Eye (tissue), 1 donor: ENCODE data around the gene PFDN1.

Experiments
- DNase-seq: peaks from one replicate; pipeline ENCODE4 v3.0.0-alpha.2; 2015

Gene PFDN1

DNA sequence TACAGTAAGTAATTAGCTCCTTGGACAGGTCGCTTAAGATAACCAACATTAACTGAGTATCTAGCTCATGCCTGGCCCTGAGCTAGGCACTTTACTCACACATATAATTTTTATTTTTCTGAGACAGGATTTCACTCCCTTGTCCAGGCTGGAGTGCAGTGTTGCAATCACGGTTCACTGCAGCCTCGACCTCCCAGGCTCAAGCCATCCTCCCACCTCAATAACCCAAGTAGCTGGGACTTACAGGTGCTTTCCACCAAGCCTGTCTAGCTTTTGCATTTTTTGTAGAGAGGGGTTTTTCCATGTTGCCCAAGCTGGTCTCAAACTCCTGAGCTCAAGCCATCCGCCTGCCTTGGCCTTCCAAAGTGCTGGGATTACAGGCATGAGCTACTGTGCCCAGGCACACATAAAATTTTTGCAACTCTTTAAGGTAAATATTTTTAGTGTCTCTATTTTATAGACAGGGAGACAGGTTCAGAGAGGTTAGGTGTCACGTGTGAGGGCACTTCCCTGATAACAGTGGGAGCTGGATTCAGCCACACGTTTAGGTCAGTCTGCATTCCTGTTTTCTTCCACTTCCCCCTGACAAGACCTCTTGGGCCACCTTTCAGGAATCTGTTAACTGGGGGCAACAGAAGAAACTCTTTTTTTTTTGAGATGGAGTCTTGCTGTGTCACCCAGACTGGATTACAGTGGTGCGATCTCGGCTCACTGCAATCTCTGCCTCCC lies 25.3 kb upstream of the PFDN1 start:
- no peak for DNase-seq

DNA sequence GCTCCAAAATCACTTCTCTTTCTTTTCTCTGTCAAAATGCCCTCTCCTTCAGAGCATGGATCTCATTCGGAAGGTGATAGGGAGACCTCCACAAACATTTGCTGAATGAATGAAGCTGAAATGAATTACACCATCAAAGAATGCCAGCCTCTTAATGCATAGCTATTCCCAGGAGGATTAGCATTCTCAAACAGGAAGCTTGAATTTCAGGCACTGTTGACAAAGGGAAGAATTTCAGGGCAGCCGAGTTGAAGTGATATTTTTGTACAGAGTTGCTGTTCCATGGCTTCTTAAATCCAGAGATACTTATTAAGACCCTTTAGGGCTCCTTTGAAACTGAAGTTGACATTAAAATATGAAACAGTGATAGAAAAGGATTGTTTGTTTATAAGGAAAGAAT lies 24.7 kb upstream of the PFDN1 start:
- DNase-seq, result peak; percentile 64

DNA sequence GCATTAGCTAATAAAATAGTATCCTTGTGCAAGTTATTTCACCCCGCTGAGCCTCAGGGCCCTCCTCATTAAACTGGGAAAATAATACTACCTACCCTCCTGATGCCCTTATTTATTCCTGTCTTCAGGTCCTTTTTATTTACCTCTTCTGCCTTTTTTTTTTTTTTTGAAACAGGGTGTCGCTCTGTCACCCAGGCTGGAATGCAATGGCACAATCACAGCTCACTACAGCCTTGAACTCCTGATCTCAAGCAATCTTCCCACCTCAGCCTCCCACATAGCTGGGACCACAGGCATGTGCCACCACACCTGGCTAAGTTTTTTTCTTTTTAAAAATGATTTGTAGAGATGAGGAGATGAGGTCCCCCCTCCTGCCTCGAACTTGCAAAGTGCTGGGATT lies 22.6 kb upstream of the PFDN1 start:
- no peak for DNase-seq

DNA sequence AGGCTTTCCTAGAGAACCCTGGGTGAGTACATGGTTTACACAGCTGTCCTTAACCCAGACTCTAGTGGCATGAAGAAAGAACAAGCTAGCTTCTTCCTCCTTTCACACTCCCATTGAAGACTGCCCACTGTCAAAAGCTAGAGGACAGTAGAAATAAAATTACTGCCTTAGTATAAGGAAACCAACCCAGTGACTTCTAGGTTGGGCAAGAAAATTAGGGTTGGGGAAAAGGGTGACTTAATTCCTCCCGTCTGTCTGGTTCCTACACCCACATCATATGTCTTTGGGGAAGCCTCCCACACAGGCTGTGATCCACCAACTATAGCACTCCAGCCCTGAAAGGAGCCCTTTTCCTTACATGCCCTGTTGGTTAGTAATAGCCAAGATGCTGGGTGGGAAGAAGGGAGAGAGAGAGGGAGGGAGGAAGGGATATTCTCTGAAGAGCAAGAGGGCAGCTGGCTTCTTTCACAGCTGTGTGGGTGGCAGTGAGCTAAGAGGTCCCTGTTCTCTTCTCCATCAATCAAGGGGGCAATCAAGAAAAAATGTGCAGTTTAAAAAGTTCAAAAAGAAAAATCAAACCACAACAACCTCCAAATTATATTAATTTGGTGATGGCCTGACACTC lies 21.8 kb upstream of the PFDN1 start:
- DNase-seq, result no peak

DNA sequence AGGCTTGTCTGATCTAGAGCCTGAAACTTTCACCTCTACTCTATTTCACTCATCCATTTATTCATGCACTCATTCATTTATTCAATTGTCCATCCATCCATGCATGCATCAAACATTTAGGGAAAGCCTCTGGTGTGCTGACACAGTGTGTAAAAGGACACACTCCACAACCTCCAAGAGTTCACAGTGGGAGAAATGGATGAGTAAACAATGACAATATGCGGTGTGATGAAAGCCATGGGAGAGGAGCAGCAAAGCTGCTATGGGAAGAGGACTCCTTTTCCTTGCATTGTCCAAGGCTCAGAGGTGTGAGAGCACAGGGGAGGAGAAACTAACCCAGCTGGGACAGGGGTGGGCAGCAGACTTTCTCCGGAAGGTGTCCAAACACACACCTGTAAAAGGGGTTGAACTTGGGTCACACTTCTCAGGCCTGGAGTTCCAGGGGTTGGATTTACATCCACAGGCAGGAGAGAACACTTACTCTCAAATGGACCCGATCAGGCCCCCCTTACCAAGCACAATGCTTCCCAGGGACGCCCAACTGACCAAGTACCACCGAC lies 21.2 kb upstream of the PFDN1 start:
- peak; percentile 24 for DNase-seq

DNA sequence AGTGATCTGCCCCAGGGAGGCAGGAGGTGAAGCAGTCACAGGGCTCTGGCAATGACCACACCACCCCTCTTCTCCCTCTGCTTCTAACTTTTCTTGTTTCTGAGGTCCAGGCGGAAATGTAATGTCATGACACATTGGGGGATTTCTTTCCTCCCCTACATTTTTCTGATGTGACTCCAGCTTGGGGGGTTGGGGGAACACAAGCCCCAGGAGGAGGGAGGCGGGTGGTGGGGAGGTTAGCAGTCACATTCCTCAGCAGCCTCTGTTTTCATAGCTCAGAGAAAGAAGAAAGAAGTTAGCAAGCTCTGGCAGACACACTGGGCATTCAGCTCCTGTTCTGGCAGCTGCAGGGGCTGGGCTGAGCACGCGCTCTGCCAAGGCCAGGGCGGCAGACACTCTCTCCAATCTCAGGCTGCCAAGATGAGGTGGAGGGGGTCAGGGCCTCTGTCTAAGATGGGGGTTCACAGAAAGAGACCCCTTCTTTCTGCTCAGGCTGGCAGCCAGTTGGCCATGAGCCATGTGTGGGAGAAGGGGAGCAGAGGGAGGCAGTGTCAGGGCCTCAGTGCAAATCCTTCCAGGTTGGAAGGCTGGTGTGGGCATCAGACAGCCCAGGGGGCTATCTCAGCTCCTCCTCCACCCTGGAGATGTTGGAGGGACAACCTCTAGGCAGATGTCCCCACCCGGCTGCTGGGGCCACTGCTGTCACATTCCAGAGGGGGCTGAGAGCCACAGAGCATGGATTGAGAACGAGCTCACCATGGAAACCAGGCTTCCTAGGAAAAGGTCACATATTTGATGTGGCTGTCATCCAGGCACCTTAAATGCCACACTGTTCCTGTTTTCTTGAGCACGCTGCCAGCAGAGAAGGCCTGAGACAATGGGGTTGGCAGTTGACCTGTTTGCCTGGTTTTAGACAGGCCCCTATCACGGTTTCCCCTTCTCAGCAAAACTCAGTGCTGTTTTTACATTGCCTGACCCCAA lies 20.1 kb upstream of the PFDN1 start:
- DNase-seq, result peak; percentile 65

DNA sequence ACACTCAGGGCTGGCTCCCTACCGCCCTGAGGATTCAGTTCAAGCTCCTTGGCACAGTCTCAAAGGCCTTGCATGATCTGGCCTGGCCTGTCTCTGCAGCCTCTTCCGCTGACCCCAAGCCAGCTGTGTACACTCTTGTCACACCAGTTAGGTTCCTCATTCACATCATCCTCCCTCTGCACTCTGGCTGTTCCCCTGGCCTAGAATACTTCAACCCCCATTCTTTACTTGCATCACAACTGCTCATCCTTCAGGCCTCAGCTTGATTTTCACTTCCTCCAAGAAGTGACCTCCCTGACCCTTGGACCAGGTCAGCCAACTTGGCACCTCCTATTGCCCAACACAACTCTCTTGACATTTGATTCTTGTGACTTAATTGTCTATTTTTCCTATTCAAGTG lies 18.9 kb upstream of the PFDN1 start:
- DNase-seq, result no peak

DNA sequence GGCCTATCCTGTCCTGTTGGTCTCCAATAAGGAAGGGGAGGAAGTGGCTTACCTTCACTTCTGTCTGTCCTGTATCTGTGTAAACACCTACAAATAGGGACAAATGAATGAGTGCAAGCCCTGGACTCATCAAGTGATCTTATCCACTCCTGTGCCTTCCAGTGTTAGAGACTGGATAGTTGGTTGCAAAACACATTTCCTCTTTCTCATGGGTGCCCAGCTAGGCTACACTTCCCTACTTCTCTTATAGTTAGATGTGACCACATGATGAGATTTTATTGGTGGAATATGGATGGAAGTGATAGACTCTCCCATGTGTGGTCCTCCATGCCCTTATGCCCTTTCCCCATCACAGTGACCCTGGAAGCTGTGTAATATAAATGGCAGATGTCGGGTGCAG lies 16.9 kb upstream of the PFDN1 start:
- DNase-seq, result no peak

DNA sequence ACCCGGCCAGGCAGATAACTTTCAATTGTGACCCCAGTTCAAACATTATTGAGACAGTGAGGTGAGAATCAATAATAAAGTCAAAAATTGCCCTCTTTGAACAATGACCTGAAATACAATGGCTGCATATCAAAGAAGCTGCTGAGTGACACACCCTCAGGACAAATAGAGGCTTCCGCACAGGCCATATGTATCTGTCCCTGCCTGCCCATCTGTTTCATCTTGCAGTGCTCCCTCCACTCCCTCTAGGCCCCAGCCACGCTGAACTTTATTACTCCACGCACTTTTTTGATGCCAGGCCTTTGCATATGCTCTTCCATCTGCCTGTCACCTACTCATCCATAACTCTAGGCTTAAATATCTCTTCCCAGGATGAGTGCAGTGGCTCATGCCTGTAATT lies 15.9 kb upstream of the PFDN1 start:
- DNase-seq, result no peak

DNA sequence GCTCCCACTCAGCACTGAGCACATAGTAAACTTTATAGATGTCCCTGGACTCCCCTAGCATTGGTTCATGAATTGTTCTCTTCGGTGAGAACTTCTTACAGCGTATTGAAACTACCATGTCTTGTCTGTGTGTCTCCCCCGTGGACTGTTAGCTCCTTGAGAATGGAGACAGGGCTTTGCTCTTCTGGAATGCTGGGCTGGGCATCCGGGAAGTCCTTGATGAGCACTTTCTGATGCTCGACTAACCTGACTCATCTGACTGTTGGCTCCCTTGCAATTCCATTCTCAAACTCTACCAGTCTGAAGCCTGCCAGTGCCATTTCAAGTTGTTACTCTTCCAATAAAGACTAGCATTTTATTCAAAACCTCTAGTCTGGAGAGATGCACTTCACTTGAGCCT lies 15.0 kb upstream of the PFDN1 start:
- no peak for DNase-seq

DNA sequence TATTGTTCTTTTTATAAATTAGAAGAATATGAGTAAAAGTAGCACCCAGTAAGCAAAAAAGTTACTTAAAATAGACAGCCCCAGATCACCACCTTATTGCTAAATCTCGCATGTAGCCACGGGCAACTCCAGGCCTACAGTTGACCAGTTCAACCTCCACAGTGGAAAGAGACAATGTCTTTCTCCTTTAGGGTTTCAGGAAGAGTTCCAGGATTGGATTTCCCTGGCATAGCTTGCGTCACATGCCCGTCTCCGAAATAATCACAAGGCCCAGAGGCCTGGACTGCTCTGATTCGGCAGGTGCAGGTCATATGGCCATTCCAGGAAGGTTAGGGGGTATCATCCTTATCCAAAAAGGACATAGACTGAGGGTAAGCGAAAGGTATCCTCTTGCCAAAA lies 9.9 kb upstream of the PFDN1 start:
- DNase-seq, result no peak

DNA sequence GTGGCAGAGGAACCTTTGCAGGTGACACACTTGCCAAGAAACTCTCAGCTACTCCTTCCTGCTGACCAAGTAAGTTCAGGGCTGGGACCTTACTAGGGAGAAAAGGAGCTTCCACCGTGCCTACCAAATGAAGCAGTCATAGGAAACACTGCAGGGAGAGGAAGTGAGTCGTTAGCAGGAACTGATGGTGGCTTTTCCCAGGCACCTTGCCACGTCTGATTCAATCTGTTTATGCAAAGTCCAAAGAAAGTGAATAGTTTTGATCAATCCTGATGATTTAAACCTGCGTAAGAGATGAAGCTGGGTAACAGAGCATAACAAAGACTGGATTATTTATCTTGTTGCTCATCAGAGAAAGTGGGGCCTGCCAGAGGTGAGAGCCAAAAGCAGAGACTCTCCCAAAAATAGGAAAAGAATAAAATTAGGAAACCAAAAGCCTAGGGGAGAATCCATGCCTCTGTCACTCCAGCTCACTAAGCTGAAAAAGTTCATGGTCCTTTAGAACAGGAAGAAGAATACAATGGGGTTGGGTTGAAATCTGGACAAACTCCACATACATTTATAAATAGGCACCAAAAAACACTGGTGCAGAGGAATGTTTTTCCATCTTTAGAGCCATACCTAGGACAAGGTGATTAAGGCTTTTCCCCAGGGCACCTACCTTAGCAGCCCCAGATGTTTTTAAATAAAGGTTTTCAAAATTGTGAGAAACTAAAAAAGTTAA lies 9.3 kb upstream of the PFDN1 start:
- no peak for DNase-seq

DNA sequence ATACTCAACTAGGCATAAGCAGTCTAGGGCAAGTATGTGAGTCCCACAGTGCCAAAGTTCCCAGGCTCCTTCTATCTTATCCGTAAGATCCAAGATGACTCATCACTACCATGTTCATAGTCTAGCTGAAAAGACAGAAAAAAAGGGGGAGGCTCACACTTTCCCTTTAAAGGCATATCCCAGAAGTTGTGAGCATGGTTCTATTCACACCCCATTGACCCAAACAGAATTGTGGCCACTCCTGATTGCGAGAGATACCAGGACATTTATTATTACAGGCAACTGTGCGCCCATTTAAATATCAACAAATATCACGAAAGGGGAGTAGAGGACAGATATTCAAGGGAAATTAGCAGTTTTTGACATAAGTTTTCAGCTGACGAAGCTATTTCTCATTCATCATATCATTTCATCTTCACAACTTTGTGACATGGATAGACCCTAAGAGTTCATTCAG lies 8.1 kb upstream of the PFDN1 start:
- no peak for DNase-seq

DNA sequence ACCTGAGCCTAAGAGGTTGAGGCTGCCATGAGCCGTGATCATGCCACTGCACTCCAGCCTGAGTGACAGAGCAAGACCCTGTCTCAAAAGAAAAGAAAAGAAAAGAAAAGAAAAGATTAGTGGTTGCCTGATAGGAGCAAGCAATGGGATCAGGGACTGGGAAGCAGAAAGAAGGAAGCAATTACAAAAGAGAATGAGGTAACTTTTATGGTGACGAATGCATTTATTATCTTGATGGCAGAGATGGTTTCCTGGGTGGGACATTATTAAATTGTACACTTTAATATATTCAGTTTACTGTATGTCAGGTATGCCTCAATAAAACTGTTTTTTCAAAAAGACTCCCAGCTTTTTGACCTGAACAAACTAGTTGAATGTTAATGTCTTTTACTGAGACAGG lies 7.5 kb upstream of the PFDN1 start:
- DNase-seq, result no peak

DNA sequence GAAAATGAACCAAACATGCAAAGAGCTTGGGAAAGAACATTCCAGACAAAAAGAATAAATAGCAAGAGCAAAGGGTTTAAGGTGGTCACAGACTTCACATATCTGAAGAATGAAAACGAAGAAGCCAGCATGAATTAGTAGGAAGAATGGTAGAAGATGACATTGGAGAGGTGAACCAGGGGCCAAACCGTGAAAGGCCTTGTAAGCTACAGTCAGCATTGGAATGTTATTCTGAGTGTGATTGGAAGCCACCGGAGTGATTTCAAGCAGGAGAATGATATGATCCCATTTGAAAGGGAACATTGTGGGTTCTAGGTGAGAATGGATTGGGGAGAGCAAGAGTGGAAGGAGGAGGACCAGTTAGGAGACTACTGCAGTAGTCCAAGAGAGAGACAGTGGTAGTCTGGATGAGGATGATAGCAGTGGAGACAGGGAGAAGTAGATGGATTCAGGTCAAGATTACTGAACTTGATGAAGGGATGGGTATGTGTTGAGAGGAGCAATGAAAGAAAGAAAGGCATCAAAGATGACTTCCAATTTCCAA lies 6.9 kb upstream of the PFDN1 start:
- DNase-seq, result no peak

DNA sequence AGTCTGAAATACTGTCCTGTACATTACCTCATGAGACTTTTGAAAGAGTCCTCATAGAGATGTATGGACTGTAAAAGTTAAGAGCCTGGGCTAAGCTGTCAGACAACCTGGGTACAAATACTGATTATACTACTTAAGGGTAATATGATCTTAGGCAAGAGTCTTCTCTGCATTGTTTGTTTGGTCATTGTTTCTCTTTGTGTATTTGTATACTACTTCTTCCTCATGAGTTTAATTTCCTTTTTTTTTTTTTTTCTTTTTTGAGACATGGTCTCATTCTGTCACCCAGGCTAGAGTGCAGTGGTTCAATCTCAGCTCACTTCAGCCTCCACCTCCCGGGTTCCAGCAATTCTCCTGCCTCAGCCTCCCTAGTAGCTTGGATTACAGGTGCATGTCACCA lies 2.6 kb upstream of the PFDN1 start:
- no peak for DNase-seq

DNA sequence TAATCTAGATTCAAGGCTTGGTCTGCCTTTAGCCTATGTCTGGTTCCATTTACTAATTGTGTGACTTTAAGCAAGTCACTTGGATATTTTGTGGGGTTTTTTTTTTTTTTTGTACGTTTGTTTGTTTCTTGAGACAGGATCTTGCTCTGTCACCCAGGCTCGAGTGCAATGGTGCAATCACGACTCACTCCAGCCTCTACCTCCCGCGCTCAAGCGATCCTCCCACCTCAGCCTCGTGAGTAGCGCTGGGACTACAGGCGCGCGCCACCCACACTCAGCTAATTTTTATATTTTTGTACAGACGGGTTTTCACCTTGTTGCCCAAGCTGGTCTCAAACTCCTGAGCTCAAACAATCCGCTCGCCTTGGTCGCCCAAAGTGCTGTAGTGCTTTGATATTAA lies 1.1 kb upstream of the PFDN1 start:
- DNase-seq, result no peak

DNA sequence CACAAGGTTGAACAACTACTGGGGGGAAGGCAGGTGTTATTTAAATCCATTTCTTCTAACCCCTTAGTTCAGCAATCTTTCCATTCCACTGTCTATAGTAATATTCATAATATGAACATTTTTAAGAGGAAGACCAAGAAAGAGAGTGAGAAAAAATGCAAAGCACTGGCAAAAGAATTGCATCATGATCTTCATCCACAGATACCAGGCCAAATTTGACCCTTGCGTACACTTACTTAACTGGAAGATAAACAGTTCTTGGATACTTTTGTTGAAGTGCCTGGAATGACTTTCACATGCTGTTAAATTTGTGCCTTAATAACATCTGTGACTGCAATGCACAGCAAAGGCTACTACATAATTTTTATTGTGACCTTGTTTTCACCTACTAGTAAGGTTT lies 1.8 kb downstream of the PFDN1 start:
- DNase-seq, result no peak

DNA sequence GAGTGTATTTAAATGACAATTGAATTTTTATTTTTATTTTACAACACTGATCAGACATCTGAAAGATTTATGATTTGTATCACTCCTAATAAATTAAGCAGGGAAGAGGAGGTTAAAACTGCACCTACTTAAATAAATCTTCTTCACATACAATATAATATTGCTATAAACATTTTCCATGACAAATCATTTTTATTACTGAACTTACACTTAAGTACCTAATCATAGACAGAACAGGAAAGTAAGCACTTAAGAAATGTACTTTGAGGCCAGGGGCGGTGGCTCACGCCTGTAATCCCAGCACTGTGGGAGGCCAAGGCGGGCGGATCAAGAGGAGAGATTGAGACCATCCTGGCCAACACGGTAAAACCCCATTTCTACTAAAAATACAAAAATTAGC lies 3.8 kb downstream of the PFDN1 start:
- no peak for DNase-seq

DNA sequence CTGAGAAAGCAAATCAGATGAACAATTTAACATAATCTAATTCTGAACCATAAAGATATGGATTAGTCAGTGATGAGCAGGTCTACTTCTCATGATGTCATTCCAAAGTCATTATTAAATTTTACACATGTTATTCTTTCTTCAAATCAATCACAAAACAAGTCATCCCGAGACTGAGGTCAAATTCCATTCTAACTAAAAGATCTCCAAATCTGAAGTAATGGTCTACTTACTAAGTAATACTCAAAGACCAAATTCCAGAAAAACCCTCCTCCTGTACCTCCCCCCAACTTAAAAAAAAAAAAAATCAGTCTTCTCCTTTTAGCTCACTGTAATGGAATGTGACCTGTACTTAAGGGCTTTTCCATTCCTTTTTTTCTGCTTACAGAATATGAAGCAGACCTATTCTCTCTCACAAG lies 4.7 kb downstream of the PFDN1 start:
- peak; percentile 31 for DNase-seq

DNA sequence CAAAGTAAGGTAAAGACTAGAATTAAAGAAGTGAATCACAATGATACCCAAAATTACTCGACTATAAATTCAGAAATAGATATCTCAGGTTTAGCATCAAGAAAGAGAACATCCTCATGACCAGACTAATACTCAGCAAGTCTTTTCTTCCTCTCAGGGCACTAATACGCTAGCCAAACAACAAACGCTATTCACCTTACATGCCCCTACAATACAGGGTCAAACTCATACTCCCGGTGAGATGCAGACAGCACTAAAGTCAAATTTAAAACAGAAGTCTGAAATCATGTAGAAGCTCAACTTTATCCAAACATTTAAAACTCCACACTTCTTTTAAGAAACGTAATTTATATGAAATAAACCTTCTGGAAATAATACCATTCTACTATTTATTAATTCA lies 5.6 kb downstream of the PFDN1 start:
- no peak for DNase-seq

DNA sequence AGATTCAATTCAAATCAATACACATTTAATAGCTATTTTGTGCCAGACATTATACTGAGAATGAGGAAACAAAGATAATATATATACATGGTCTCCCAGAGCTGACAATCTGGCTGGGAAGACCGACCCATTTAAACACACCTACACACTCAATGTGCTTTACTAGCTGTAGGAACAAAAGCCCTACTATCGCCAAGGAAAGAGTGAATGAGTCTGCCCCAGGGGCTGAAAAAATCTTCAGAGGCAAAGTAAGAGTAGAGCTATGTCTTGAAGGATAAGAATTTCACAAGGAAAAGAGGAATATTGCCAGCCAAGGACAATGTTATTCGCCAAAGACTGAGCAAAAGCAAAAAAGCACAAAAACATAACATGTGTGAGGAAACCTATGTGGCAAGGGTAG lies 6.6 kb downstream of the PFDN1 start:
- no peak for DNase-seq
